Adrenal gland (tissue), 19 donors: ENCODE data around the gene ACKR2. TPM values are rescaled to one million over a fixed set of nuclear protein-coding genes. Genes with fewer than 3 reads are reported as not detected.
A peak's percentile ranks its signal among the peaks of the same experiment; 100 is the strongest.

Experiments used
- DNase-seq, 7 donors: peaks; one replicate each; pipeline ENCODE4 v3.0.0-alpha.2; 2019 to 2020
- H3K27ac ChIP-seq, 5 donors: fragments of 200-600 bp; sonication (generic) in 4 of 5; 1 replicate in 3 of 5; 2 replicates in 2 of 5; pipeline versions ENCODE4 v1.5.1 to v1.8.0; 2016 to 2020; ENCODE audit warnings: mild to moderate bottlenecking in 1 of 5
- H3K27me3 ChIP-seq: fragments of 200-600 bp; 2 replicates; pipeline ENCODE4 v1.8.0; 2021
- H3K36me3 ChIP-seq, 2 donors: fragments of 200-600 bp; replicated peaks in 1 of 2; 1 replicate in 1 of 2; 2 replicates in 1 of 2; pipeline versions ENCODE4 v1.5.1 to v1.8.0; 2018 to 2022
- H3K4me1 ChIP-seq, 2 donors: fragments of 200-600 bp; replicated peaks in 1 of 2; 1 replicate in 1 of 2; 2 replicates in 1 of 2; pipeline versions ENCODE4 v1.5.1 to v1.8.0; 2018 to 2021
- H3K4me3 ChIP-seq, 4 donors: fragments of 200-600 bp; sonication (generic) in 3 of 4; one replicate each; pipeline ENCODE4 v1.5.1; 2016 to 2018
- H3K9me3 ChIP-seq, 3 donors: fragments of 200-600 bp; sonication (generic) in 1 of 3; replicated peaks in 1 of 3; 1 replicate in 2 of 3; 2 replicates in 1 of 3; pipeline versions ENCODE4 v1.5.1 to v1.8.0; 2016 to 2021
- POLR2A ChIP-seq, 2 donors: fragments of 450-650 bp; IDR thresholded peaks; one replicate each; pipeline ENCODE4 v1.6.1; 2017; ENCODE audit warnings: antibody characterized with exemption in 2 of 2, mild to moderate bottlenecking in 2 of 2, moderate library complexity in 1 of 2
- WGBS, 4 donors: extraction: QIAGEN DNeasy Blood & Tissue Kit in 2 of 4; methylation state at CpG; one replicate each; pipeline versions ENCODE4 v1.1.5 to v1.1.7; 2013 to 2017; 5-methylcytosine and 5-hydroxymethylcytosine counted together
- intact Hi-C, 2 donors: fragments of 100-400 bp; cut with DNase I; formaldehyde crosslinking; loops; one replicate each; pipeline versions ENCODE4 v1.14.1 to v1.15.0; 2022 to 2023
- long read RNA-seq, 10 donors: library from polyadenylated mRNA in 3 of 10; unstranded in 2 of 10; stranded (forward) in 1 of 10; transcript quantifications; one replicate each; pipeline ENCODE4 v2.0.0 and lab custom pipeline, GENCODE V29; 2021 to 2026
- polyA plus RNA-seq, 3 donors: library from polyadenylated mRNA; stranded (reverse); fragments of 200-250 nt in 2 of 3; fragments of 350-450 nt in 1 of 3; fragmentation: Illumina TruSeq in 1 of 3; extraction: RNeasy Lipid Tissue Mini Kit (QIAGEN cat#74804) in 1 of 3; gene quantifications; one replicate each; pipeline ENCODE4 v1.2.3, GENCODE V29; 2013 to 2014
- total RNA-seq, 9 donors: library from RNA; depleted of rRNA in 4 of 9; stranded (reverse); fragments of >200 nt in 4 of 9; fragments of 120-200 nt in 1 of 9; fragmentation: NEBNext Ultra II Directional in 1 of 9; extraction: Animal tissue kit (Norgen Biotek cat#: 25700) in 1 of 9; gene quantifications; one replicate each; pipeline versions ENCODE4 v1.1.0 to v1.2.4, GENCODE V29; 2013 to 2023
- TF ChIP-seq, protein P1 (sequence below), 6 experiments: fragments of 450-650 bp in 4 of 6; fragments of 200-600 bp in 2 of 6; sonication (generic) in 1 of 6; IDR thresholded peaks; 1 replicate in 5 of 6; 2 replicates in 1 of 6; pipeline versions ENCODE4 v1.5.1 to v1.8.0; 2016 to 2021; ENCODE audit warnings: antibody characterized with exemption in 6 of 6, mild to moderate bottlenecking in 2 of 6, moderate library complexity in 1 of 6
- donor health status: healthy with polysubstance abuse.
- donor health status: Bipolar disorder and iron deficiency.
- donor health status: DM: yes; HTN: yes; CAD: no.
- donor health status: DM: no; HTN: no; CAD: no.
- donor health status: DM: no; HTN: no; CAD: no.
- donor health status: DM: yes; HTN: yes; CAD: no.

ACKR2 gene
- 10 to 100 TPM in 1 of 9 donors, 1 to 10 TPM in 8; 1.6 to 19.9 (median 4.2) TPM for total RNA-seq
- polyA plus RNA-seq, result 1 to 10 TPM; 1.1 to 2.0 (median 1.7) TPM
- long read RNA-seq, donor 1, result 0 reads
- long read RNA-seq, donor 2, result 0 reads
- long read RNA-seq, donor 3, result 0 reads
- long read RNA-seq, donor 4, result 0 reads
- long read RNA-seq, donor 5, partial matches to known transcripts, result 0 of 2 reads
- long read RNA-seq, donor 5, other reads (novel, unspliced or antisense), result 1 of 2 reads
- long read RNA-seq, donor 6, partial matches to known transcripts, result 0 of 1 reads
- long read RNA-seq, donor 6, other reads (novel, unspliced or antisense), result 1 of 1 reads
- long read RNA-seq, donor 7, result 0 reads
- long read RNA-seq, donor 8, result 0 reads
- long read RNA-seq, donor 9, result 0 reads
- long read RNA-seq, donor 10, partial matches to known transcripts, result 0 of 1 reads
- long read RNA-seq, donor 10, other reads (novel, unspliced or antisense), result 0 of 1 reads

- Histone ChIP-seq H3K27me3 (no peaks in the 10 kb centered on the region), H3K9me3 (no peaks in the 10 kb centered on the region), H3K36me3 (no peaks in the 10 kb centered on the region), H3K27ac (no peak within 1 kb of the TSS), H3K4me1 (peaks cover 0 to 6% of the 10 kb centered on the region in 2 donors), H3K4me3 (no peak within 1 kb of the TSS)
- DNase-seq, result no peak
- no peak for TF ChIP-seq POLR2A (IDR thresholded peaks at IDR 0.05)
- TF ChIP-seq, protein P1, sequence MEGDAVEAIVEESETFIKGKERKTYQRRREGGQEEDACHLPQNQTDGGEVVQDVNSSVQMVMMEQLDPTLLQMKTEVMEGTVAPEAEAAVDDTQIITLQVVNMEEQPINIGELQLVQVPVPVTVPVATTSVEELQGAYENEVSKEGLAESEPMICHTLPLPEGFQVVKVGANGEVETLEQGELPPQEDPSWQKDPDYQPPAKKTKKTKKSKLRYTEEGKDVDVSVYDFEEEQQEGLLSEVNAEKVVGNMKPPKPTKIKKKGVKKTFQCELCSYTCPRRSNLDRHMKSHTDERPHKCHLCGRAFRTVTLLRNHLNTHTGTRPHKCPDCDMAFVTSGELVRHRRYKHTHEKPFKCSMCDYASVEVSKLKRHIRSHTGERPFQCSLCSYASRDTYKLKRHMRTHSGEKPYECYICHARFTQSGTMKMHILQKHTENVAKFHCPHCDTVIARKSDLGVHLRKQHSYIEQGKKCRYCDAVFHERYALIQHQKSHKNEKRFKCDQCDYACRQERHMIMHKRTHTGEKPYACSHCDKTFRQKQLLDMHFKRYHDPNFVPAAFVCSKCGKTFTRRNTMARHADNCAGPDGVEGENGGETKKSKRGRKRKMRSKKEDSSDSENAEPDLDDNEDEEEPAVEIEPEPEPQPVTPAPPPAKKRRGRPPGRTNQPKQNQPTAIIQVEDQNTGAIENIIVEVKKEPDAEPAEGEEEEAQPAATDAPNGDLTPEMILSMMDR (IDR thresholded peaks at IDR 0.05), result no peak
- WGBS, 4 donors, result 89 to 92% (median 91%) methylated on average over 5 of the region's 5 CpGs
- intact Hi-C loops, result no loop called here
Observed at GRCh38 chr3:42809202-42809601, at the start of gene ACKR2. Gene ACKR2 (plus strand): TSS chr3:42809445. CDS start chr3:42864503, 55,058 bp downstream.

DNA sequence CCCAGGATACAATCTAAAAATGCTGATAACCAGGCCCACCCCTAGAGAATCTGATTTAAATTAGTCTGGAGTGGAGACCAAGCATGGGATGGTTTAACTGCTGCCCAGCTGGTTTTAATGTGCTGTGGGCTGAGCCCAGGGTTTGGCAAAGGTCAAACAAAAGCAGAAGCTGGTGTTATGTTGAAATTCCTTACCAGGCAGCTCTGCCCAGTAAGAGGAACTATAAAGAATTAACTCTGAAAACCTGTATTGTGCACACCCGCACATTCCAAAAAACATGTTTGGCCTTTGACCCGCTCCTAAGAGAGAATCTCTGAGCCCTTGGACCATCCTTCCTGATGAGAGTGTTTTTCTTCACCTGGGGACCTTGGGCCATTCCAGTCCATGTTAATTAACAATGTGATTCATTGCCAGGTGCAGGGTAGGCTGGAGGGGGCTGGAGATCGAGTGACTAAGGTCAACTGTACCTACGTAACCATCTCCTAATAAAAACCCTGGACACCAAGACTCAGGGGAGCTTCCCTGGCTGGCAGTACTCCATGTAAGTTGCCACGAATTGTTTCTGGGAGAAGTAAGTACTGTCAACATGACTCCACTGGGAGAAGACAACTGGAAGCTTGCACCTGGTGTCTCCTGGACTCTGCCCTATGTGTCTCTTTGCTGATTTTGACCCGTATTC, 47.1 kb upstream of the ACKR2 start:
- peak in 2 of 7 donors; percentile 31 to 51 for DNase-seq
- intact Hi-C loops, result no loop called here
- TF ChIP-seq, protein P1 (IDR thresholded peaks at IDR 0.05), result no peak
- no peak for TF ChIP-seq POLR2A (IDR thresholded peaks at IDR 0.05)
- 80 to 88% (median 86%) methylated on average over 5 to 6 of the region's 6 CpGs for WGBS, 4 donors
- Histone ChIP-seq H3K4me1 (peaks cover 0 to 7% of the 10 kb centered on the region in 2 donors), H3K36me3 (no peaks in the 10 kb centered on the region), H3K4me3 (no peak overlapping the region), H3K9me3 (no peaks in the 10 kb centered on the region), H3K27ac (no peak overlapping the region), H3K27me3 (no peaks in the 10 kb centered on the region)

GRCh38 chr3:42763021-42763420, 46.2 kb upstream of the ACKR2 start:
- DNase-seq, result no peak
- Histone ChIP-seq H3K4me3 (no peak overlapping the region), H3K27ac (no peak overlapping the region), H3K4me1 (peaks cover 0 to 7% of the 10 kb centered on the region in 2 donors), H3K27me3 (no peaks in the 10 kb centered on the region), H3K36me3 (no peaks in the 10 kb centered on the region), H3K9me3 (no peaks in the 10 kb centered on the region)
- WGBS, 4 donors, result 69 to 78% (median 73%) methylated on average over 2 of the region's 2 CpGs
- intact Hi-C loops, result no loop called here
- TF ChIP-seq, protein P1 (IDR thresholded peaks at IDR 0.05), result no peak
- no peak for TF ChIP-seq POLR2A (IDR thresholded peaks at IDR 0.05)

- TF ChIP-seq, protein P1 (IDR thresholded peaks at IDR 0.05), result no peak
- TF ChIP-seq POLR2A (IDR thresholded peaks at IDR 0.05), result no peak
- intact Hi-C loops, result no loop called here
- no peaks in the 10 kb centered on the region for H3K36me3 ChIP-seq
- no peaks in the 10 kb centered on the region for H3K27me3 ChIP-seq
- H3K4me1 ChIP-seq, result peaks cover 0 to 7% of the 10 kb centered on the region in 2 donors
- no peak overlapping the region for H3K4me3 ChIP-seq
- 79 to 95% (median 91%) methylated on average over 3 of the region's 3 CpGs for WGBS, 4 donors
- no peaks in the 10 kb centered on the region for H3K9me3 ChIP-seq
- DNase-seq, result no peak
- H3K27ac ChIP-seq, result no peak overlapping the region
Observed at GRCh38 chr3:42764115-42764514, 45.1 kb upstream of the ACKR2 start.
